K562 (cell line): Measurements from ENCODE around the gene TMEM59. TPM values are rescaled to one million over a fixed set of nuclear protein-coding genes. Genes with fewer than 3 reads are reported as not detected.

Experiments
- GABPB1 ChIP-seq: sonication (generic); formaldehyde crosslinking; IDR thresholded peaks from 2 replicates; pipeline ENCODE4 v1.8.0; 2022; ENCODE audit warnings: mild to moderate bottlenecking, missing genetic modification reagents
- GTF2E2 ChIP-seq: fragments of 200-800 bp; sonication (Bioruptor generic); IDR thresholded peaks from 2 replicates; pipeline ENCODE4 v1.6.1; 2016; ENCODE audit warnings: missing genetic modification characterization, missing compliant biosample characterization
- HLTF ChIP-seq: fragments of 450-650 bp; IDR thresholded peaks from 2 replicates; pipeline ENCODE4 v1.6.1; 2016
- JUN ChIP-seq, 2 experiments: sonication (generic) in 1 of 2; formaldehyde crosslinking in 1 of 2; IDR thresholded peaks; 2 replicates each; pipeline versions ENCODE4 v1.6.1 to v1.8.0; 2012 to 2022; ENCODE audit warnings: borderline replicate concordance in 2 of 2, mild to moderate bottlenecking in 2 of 2, improper control_type of control experiment in 1 of 2, low read depth in 1 of 2, low read length in 1 of 2, missing genetic modification reagents in 1 of 2
- NBN ChIP-seq: fragments of 450-650 bp; IDR thresholded peaks from 2 replicates; pipeline ENCODE4 v1.6.1; 2016; ENCODE audit warnings: low read depth, mild to moderate bottlenecking
- NR1H2 ChIP-seq: sonication (generic); formaldehyde crosslinking; IDR thresholded peaks from 2 replicates; pipeline ENCODE4 v1.4.0; 2020; ENCODE audit warnings: mild to moderate bottlenecking, missing genetic modification reagents
- PTBP1 ChIP-seq: fragments of 200-400 bp; formaldehyde crosslinking; IDR thresholded peaks from 2 replicates; pipeline ENCODE4 v1.6.1; 2017; ENCODE audit warnings: low read depth, low read length
- RBM17 ChIP-seq: fragments of 200-400 bp; formaldehyde crosslinking; IDR thresholded peaks from 2 replicates; pipeline ENCODE4 v1.6.1; 2017; ENCODE audit warnings: low read depth, mild to moderate bottlenecking, low read length, borderline replicate concordance
- SNRNP70 ChIP-seq: fragments of 200-400 bp; formaldehyde crosslinking; optimal IDR thresholded peaks from 2 replicates; pipeline ENCODE3; 2017; ENCODE audit warnings: low read depth, low read length
- TAF15 ChIP-seq: fragments of 200-400 bp; formaldehyde crosslinking; IDR thresholded peaks from 2 replicates; pipeline ENCODE4 v1.6.1; 2017; ENCODE audit warnings: mild to moderate bottlenecking, low read depth, low read length, moderate library complexity
- TCF3 ChIP-seq: sonication (generic); formaldehyde crosslinking; IDR thresholded peaks from 2 replicates; pipeline ENCODE4 v1.4.0; 2020; ENCODE audit warnings: mild to moderate bottlenecking, missing genetic modification reagents
- TRIM28 ChIP-seq: fragments of 450-650 bp; IDR thresholded peaks from 2 replicates; pipeline ENCODE4 v1.6.1; 2017
- ZNF444 ChIP-seq: fragments of 250-450 bp; sonication (Bioruptor Pico); IDR thresholded peaks from 2 replicates; pipeline ENCODE4 v1.4.0; 2020; ENCODE audit warnings: mild to moderate bottlenecking, moderate library complexity
- ZNF764 ChIP-seq: fragments of 250-450 bp; sonication (Bioruptor Pico); IDR thresholded peaks from 2 replicates; pipeline ENCODE4 v1.4.0; 2020; ENCODE audit warnings: low read depth, mild to moderate bottlenecking, moderate library complexity
- polyA plus RNA-seq, 8 experiments: library from polyadenylated mRNA; depleted of rRNA in 4 of 8; stranded (reverse) in 5 of 8; unstranded in 3 of 8; fragments of >200 nt; fragmentation: Nextera tagmentation in 2 of 8; fragmentation: Illumina TruSeq in 1 of 8; extraction: Ambion mirVana in 2 of 8; extraction: Trizol in 1 of 8; gene quantifications; 2 replicates each; pipeline versions ENCODE4 v1.2.1 to v1.2.3, GENCODE V29; 2011 to 2014; ENCODE audit warnings: inconsistent platforms in 1 of 8, missing spikeins in 1 of 8
- total RNA-seq, 7 experiments: library from RNA; depleted of rRNA in 6 of 7; stranded (reverse); fragments of >200 nt in 6 of 7; fragmentation: Illumina TruSeq in 2 of 7; extraction: Trizol in 2 of 7; gene quantifications; 2 replicates each; pipeline versions ENCODE4 v1.2.1 to v1.2.3, GENCODE V29; 2011 to 2021; ENCODE audit warnings: low replicate concordance in 1 of 7
- TF ChIP-seq, protein P1 (sequence below): IDR thresholded peaks from 2 replicates; pipeline ENCODE4 v1.6.1; 2011; ENCODE audit not compliant: insufficient read length; ENCODE audit errors: extremely low read depth
- TF ChIP-seq, protein P2 (sequence below): fragments of 250-450 bp; sonication (Bioruptor Pico); IDR thresholded peaks from 2 replicates; pipeline ENCODE4 v1.8.0; 2021; ENCODE audit warnings: moderate library complexity, mild to moderate bottlenecking, inconsistent platforms
- TF ChIP-seq, protein P3 (sequence below): fragments of 450-650 bp; formaldehyde crosslinking; IDR thresholded peaks from 2 replicates; pipeline ENCODE4 v1.4.0; 2020; ENCODE audit warnings: mild to moderate bottlenecking, mixed read lengths
- TF ChIP-seq, protein P4 (sequence below): fragments of 450-650 bp; IDR thresholded peaks from 2 replicates; pipeline ENCODE4 v1.6.1; 2017; ENCODE audit warnings: antibody characterized with exemption
- TF ChIP-seq, protein P5 (sequence below): conservative IDR thresholded peaks from 2 replicates; pipeline ENCODE4 v1.6.1; 2011; ENCODE audit warnings: low read depth, mild to moderate bottlenecking, low read length; ENCODE audit not compliant: control insufficient read depth
- TF ChIP-seq, protein P6 (sequence below): fragments of 250-450 bp; sonication (Bioruptor Pico); IDR thresholded peaks from 2 replicates; pipeline ENCODE4 v1.8.0; 2022; ENCODE audit warnings: inconsistent platforms, mild to moderate bottlenecking, moderate library complexity, borderline replicate concordance

TMEM59 gene
- total and polyA plus RNA-seq, 9 of the 15 experiments (the other 6 are each of a cell fraction or from before 2014, with no cell fraction given) = 93.1 to 316 (median 151) TPM

DNA sequence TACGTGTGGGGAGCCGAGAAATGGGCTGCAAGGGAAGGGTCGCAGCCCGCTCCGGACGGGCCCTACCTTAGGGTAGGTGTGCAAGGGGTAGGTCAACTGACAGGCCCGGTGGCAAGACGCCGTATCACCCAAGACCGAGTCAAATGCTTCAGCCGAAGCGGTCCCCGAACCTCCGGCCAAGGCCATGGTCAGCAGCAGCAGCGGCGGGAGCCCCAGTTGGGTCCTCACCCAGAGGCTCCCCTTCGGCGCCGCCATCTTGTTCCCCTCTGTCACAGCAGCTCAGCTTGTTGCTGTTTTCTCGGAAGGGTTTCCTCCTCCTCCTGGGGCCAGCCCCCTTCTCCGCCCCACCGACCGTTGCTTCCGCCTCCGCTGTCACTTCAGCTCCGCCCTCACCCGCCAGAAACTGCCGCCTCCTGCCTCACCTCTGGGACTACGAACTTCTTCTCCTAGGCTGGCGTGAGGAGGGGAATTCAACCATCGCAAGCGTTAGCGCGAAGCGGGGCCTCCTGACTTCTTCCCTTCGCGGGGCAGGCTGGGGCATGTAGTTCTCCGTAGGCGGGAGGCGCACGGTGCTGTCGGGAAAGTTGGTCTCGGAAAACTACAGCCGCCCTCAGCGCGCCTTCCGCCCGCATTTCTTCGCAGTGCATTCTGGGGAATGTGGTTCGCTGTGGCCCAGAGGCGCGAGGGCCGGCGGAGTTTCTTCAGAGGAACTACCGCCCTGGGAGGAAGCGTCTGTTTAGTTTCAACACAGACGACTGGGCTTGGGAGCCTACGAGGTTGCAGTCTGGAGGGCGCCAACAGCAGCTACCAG lies at the start of gene TMEM59, which contains the start of gene TCEANC2 (continued):
- TF ChIP-seq, protein P1, sequence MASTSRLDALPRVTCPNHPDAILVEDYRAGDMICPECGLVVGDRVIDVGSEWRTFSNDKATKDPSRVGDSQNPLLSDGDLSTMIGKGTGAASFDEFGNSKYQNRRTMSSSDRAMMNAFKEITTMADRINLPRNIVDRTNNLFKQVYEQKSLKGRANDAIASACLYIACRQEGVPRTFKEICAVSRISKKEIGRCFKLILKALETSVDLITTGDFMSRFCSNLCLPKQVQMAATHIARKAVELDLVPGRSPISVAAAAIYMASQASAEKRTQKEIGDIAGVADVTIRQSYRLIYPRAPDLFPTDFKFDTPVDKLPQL = no peak
- TF ChIP-seq TCF3 (CRISPR knock-in tag) (peak; percentile 9; the same call in 1 of the 2 replicates), RBM17 (no peak), SNRNP70 (no peak), GABPB1 (CRISPR knock-in tag) (peak; percentile 98), NBN (peak; percentile 43; the same call in 1 of the 2 replicates), JUN (IDR thresholded peaks at IDR 0.05; ENCODE audit: borderline replicate concordance, low read depth, low read length) (peak; percentile 52; the same call in 1 of the 2 replicates), JUN (CRISPR knock-in tag; IDR thresholded peaks at IDR 0.05; ENCODE audit: borderline replicate concordance) (peak; percentile 50; the same call in 1 of the 2 replicates), ZNF764 (CRISPR knock-in tag) (no peak), ZNF444 (no peak), GTF2E2 (tag) (no peak), TRIM28 (peak; percentile 70; the same call in 1 of the 2 replicates), HLTF (no peak; the same call in none of the 2 replicates), NR1H2 (CRISPR knock-in tag) (no peak), PTBP1 (no peak; the same call in 1 of the 2 replicates), TAF15 (no peak; the same call in 1 of the 2 replicates)
- TF ChIP-seq, protein P2, sequence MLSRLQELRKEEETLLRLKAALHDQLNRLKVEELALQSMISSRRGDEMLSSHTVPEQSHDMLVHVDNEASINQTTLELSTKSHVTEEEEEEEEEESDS (CRISPR knock-in tag) = no peak
- TF ChIP-seq, protein P3, sequence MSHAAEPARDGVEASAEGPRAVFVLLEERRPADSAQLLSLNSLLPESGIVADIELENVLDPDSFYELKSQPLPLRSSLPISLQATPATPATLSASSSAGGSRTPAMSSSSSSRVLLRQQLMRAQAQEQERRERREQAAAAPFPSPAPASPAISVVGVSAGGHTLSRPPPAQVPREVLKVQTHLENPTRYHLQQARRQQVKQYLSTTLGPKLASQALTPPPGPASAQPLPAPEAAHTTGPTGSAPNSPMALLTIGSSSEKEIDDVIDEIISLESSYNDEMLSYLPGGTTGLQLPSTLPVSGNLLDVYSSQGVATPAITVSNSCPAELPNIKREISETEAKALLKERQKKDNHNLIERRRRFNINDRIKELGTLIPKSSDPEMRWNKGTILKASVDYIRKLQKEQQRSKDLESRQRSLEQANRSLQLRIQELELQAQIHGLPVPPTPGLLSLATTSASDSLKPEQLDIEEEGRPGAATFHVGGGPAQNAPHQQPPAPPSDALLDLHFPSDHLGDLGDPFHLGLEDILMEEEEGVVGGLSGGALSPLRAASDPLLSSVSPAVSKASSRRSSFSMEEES (CRISPR knock-in tag) = no peak
- TF ChIP-seq, protein P4, sequence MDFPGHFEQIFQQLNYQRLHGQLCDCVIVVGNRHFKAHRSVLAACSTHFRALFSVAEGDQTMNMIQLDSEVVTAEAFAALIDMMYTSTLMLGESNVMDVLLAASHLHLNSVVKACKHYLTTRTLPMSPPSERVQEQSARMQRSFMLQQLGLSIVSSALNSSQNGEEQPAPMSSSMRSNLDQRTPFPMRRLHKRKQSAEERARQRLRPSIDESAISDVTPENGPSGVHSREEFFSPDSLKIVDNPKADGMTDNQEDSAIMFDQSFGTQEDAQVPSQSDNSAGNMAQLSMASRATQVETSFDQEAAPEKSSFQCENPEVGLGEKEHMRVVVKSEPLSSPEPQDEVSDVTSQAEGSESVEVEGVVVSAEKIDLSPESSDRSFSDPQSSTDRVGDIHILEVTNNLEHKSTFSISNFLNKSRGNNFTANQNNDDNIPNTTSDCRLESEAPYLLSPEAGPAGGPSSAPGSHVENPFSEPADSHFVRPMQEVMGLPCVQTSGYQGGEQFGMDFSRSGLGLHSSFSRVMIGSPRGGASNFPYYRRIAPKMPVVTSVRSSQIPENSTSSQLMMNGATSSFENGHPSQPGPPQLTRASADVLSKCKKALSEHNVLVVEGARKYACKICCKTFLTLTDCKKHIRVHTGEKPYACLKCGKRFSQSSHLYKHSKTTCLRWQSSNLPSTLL = no peak
- TF ChIP-seq, protein P5, sequence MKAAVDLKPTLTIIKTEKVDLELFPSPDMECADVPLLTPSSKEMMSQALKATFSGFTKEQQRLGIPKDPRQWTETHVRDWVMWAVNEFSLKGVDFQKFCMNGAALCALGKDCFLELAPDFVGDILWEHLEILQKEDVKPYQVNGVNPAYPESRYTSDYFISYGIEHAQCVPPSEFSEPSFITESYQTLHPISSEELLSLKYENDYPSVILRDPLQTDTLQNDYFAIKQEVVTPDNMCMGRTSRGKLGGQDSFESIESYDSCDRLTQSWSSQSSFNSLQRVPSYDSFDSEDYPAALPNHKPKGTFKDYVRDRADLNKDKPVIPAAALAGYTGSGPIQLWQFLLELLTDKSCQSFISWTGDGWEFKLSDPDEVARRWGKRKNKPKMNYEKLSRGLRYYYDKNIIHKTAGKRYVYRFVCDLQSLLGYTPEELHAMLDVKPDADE = peak; percentile 100
- TF ChIP-seq, protein P6, sequence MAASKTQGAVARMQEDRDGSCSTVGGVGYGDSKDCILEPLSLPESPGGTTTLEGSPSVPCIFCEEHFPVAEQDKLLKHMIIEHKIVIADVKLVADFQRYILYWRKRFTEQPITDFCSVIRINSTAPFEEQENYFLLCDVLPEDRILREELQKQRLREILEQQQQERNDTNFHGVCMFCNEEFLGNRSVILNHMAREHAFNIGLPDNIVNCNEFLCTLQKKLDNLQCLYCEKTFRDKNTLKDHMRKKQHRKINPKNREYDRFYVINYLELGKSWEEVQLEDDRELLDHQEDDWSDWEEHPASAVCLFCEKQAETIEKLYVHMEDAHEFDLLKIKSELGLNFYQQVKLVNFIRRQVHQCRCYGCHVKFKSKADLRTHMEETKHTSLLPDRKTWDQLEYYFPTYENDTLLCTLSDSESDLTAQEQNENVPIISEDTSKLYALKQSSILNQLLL (CRISPR knock-in tag) = no peak
